NCI-H460 (cell line): Measurements from ENCODE around the gene ANKS1A. TPM values are rescaled to one million over a fixed set of nuclear protein-coding genes. Genes with fewer than 3 reads are reported as not detected.

ENCODE experiments used
- DNase-seq: peaks from one replicate; pipeline ENCODE4 v3.0.0-alpha.2; 2016; ENCODE audit warnings: low read depth; ENCODE audit errors: extremely low read depth
- total RNA-seq: library from RNA; depleted of rRNA; stranded (reverse); fragments of >200 nt; shearing (Covaris generic); gene quantifications from 2 replicates; pipeline ENCODE4 v1.2.3, GENCODE V29; 2014

Gene ANKS1A
- total RNA-seq, 1 experiment from 2014 or later, result 6.0 TPM

DNA sequence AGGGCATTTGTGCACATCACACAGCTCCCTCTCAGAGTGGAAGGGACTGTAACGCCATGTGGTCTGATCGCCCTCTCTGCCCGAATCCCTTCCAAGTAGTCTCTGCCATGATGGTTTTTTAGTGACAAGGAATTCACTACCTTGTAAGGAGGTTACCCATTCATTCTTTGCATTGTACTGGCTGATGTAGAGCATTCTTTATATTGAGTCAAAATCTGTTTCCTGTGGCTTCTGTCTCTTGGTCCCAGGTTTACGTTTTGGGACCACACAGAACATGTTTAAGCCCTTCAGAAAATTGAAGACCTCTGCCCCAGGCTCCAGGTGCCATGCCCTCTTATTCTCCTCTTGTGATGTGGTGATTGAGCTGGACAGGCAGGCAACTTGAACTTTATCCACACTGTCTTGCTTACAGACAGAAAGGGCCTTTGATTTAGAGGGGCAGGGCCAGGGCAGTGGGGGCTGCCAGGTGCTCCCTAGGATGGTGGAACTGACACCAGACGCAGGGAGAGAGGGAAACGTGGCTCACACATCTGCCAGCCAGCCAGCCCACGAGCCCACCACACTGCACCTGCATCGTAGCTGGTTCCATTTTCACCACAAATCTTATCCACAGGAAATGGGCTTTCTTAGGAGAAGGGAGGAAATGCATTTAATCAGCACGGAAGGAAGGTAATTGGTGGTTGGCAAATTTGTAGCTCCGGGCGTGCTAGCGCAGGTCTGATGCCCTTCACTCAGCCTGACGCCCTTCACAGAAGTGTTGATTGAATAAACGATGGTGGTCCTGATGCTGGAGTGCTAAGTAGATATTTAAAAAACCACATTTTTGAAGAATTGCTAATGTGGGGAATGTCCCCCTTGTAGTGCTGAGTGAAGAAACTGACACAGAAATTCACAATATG, 173.9 kb downstream of the ANKS1A start:
- DNase-seq, result no peak

GRCh38 chr6:35063701-35064280, 174.7 kb downstream of the ANKS1A start:
- DNase-seq, result no peak

GRCh38 chr6:35064290-35064689, 175.2 kb downstream of the ANKS1A start:
- no peak for DNase-seq

GRCh38 chr6:35064757-35065440, 175.8 kb downstream of the ANKS1A start:
- no peak for DNase-seq

- DNase-seq, result no peak
Measured at GRCh38 chr6:35065441-35065800, 176.4 kb downstream of the ANKS1A start.

DNA sequence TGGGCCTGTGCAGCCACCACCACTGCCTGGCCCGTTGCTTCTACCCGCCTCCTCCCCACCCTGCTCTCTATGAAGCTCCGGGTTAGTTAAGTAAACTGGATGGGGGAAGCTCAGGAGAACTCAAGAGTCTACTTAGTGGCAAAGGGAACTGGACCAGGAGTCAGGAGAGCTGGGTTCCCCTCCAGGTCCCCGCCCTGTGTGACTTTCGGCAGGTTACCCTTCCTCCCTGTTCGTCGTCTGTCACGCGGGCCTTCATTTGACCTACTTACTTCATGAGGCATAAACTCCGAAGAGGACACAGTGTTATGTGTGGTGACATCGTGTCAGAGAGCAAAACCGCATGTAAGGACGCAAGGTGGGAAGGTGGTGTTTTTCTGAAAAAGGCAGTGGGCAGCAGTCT, 176.8 kb downstream of the ANKS1A start:
- no peak for DNase-seq

- no peak for DNase-seq
Measured at GRCh38 chr6:35067234-35067633, 178.2 kb downstream of the ANKS1A start.

DNA sequence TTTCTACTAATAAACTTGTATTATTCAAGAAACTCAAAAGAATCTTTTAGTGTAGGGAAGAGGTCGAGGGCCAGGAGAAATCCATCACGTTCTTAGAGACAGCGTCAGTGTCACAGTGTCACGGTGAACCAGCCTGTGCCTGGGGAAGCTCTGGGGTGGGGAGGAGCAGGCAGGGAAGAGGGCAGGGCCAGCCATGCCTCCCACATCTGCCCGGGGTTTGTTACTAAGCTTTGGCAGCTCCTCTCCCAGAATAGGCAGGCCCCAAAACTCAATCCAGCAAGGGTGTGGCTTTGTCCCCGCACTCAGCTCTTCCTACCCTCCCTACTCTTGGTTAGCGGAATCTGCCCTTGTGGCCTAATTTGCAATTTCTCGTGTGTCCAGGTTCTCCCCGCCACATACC, 179.2 kb downstream of the ANKS1A start:
- DNase-seq, result no peak

DNA sequence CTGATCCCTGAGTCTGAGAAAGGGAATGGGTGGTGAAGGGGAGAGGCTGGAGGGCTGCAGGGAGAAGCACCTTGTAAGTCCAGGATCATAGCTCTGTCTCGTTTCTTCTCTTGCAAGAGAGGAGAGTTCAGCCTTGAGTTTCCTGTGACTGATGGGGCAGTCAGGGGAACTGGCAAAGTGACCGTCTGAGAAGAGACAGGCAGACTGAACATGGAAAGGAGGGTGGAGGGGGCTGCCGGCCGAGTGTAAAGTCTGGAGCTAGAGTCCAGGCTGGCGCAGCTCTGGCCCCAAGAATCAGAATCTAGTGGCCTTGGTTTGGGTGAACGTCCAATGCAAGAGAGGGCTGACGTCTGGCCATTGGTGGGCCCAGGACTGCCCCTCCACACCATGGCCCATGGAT, 179.6 kb downstream of the ANKS1A start:
- DNase-seq, result no peak

- no peak for DNase-seq
Measured at GRCh38 chr6:35069262-35069661, 180.2 kb downstream of the ANKS1A start.

GRCh38 chr6:35070111-35070510, 181.1 kb downstream of the ANKS1A start:
- DNase-seq, result no peak

- no peak for DNase-seq
Measured at GRCh38 chr6:35071347-35071994, 182.4 kb downstream of the ANKS1A start.

DNA sequence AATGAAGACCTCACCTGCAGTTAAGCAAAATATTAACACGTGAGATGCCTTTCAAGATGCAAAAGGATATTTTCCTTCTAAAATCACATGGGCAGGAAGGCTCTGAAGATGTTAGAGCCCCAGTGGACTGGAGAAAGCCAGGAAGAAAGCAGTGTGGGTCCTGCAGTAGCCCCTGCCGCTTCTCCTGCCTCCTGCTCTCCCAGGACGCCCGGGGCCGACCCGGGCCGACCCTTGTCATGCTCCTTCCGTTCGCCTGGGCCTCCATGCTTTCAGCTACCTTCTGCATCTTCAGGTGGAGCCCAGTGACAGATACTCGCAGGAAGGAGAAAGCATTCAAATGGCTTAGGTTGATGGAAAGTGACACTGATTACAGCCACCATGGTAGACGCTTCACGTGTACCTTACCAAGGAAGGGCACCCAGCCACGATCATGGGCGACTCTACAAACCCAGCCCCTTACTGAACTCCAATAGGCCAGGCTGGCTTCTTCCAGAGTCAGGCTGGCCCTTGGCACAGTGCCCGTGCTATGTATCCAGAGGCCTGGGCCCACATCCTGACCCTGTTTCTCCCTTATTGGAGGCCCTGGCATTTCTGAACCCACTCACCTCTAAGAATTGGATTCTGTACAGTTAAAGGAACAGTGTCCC, 183.1 kb downstream of the ANKS1A start:
- no peak for DNase-seq

DNA sequence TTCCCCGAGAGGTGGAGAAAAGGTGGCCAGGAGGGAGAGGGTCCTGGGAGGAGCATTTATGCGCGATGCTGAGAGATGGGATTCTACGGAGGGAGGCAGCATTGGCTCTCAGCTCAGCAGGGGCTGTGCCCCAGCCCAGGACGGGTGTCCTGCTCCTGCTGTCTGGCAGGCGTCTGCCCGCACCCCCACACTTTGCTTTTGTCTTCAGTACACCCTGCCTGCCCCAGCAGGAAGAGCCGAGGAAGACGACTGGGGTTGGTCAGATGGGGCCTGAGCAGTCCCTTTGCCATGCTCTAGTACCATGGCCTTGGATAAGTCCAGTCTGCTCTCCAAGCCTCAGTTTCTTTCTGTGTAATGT, 183.6 kb downstream of the ANKS1A start:
- no peak for DNase-seq

DNA sequence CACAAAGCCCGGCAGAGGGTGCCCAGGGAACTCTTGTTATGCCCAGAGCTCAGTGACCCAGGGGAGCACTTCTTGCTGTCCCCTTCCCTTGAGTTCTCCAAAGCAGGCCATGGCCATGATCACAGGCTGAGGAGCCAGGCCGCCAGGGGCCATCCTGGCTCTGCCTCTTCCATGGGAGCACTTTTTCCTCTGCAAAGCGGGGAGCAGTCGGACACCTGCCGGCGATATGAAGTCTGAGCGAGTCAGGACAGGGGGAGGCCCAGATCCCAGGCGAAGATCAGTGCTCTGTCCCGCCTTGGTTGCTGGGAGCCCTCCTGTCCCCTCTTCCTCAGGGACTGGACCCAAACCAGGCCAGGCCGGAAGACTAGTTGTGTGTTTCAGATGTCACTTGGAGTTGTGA, 184.2 kb downstream of the ANKS1A start:
- DNase-seq, result no peak

GRCh38 chr6:35073766-35074471, 184.9 kb downstream of the ANKS1A start:
- DNase-seq, result no peak

DNA sequence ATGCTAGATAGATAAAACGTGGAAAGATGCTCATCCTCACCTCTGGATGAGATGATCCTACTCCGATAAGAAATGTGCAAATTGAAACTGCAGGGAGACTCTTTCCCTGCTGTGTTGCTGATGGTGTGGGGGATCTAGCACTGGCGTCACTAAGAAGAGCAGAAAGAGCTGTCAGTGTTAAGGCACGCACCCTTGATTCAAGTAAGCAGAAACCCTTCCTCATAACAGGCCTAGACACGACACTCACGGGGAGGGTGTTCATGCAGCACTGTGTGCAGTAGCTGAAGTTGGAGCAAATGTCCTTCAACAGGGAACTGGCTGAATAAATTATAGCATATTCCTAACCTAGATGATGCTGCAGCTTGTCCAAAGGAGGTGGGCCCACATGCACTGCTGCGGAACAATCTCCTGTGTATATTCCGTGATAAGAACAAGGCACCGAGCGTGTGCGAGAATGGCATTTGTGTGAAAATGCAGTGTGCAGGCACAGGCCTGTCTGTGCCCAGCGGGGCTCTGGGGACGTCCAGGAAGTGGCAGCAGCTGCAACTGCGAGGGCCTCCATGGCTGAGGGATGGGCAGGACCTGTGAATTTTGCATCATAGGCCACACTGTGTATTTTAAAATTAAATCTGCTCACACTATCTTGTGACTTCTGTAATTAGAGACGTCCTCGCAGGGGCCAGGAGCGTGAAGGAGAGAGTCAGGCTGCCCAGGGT, 188.1 kb downstream of the ANKS1A start:
- DNase-seq, result no peak

DNA sequence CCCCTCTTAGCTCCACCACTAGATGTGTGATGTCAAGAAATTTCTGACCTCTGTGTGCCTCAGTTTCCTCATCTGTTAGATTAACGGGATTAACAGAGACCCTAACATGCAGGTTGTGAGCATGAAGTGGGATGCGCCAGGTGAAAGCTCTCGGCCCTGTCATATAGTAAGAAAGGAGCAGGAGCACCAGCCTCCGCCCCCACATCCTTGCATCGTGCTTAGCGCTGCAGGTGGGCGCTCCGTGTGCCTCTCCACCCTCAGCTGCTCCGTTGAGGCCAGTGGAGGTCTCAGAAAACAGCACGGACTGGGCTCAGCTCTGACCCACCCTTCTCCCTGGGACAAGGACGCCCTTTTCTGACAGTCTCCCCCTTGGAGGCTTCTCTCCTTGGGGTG, 188.7 kb downstream of the ANKS1A start:
- DNase-seq, result no peak

DNA sequence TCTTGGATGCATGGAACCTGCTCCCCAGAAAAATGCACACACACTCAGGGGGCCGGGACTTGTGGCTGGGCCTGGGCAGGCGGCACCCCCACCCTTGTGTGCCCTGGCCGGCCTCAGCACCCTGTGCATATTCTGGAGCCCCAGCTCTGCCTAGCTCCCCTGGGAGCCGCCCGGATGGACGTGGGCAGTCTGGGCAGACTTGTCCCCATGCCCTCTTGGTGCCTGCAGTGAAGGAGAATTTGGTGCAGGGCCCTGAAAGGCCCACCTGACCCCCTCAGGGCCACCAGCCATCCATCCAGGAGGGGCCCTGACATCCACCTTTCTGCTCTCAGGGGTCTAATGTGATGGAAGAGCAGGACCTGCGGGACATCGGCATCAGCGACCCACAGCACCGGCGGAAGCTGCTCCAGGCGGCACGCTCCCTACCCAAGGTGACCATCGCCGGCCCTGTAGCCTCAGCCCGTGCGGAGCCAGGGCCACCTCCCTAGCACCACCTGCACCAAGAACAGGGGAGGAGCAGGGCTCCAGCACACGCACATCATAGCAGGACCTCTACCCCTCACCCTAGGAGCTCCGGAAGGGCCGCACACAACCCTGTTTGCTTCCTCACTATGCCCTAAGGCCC, 189.3 kb downstream of the ANKS1A start:
- DNase-seq, result no peak
